ENCODE results near the gene PLEKHJ1. TPM values are rescaled to one million over a fixed set of nuclear protein-coding genes. Genes with fewer than 3 reads are reported as not detected.

PLEKHJ1 gene
- total and polyA plus RNA-seq, 9 of the 15 experiments (the other 6 are each of a cell fraction or from before 2014, with no cell fraction given), result 1.5 to 188 (median 63.9) TPM

GRCh38 chr19:2233601-2234280, 2.4 kb downstream of the PLEKHJ1 start:
- no TSS peak for BruUV-seq (replicated peaks)
- intact Hi-C loops (cut with micrococcal nuclease) (loop anchor here (1.0 kb wide), 1 partner anchor 77 kb away; no protein-coding TSS in a partner anchor), in situ Hi-C loops (cut with MboI) (loop anchor here (10.0 kb wide), 1 partner anchor 81 kb away; no protein-coding TSS in a partner anchor)
- Histone ChIP-seq H3K9me1 (ENCODE audit: control insufficient read depth, insufficient read depth, low read length) (no peaks in the 10 kb centered on the region), H3K27me3 (ENCODE audit: control insufficient read depth in 2 of 2, insufficient read depth in 2 of 2, low read length in 2 of 2) (no peaks in the 10 kb centered on the region), H3K9me3 (replicated peaks; ENCODE audit: control insufficient read depth, insufficient read depth, low read depth, low read length) (no peaks in the 10 kb centered on the region), H3K27ac (ENCODE audit: extremely low read depth, low read depth, low read length) (peak overlapping the region; percentile 19; the same call in 2 of the 3 replicates), H3K79me2 (ENCODE audit: control insufficient read depth, insufficient read depth, low read length) (peaks cover 60% of the 10 kb centered on the region), H3K36me3 (ENCODE audit: control insufficient read depth, insufficient read depth, low read length) (peaks cover 69% of the 10 kb centered on the region; the same call in 2 of the 3 replicates), H2AFZ (ENCODE audit: low read depth, low read length) (no peak overlapping the region), H3K4me3 (no peak overlapping the region), H4K20me1 (replicated peaks; ENCODE audit: control insufficient read depth, insufficient read depth, low read length) (peaks cover 25% of the 10 kb centered on the region), H3K9ac (ENCODE audit: insufficient read depth in 1 of 2, low read depth in 2 of 2, low read length in 2 of 2) (peak overlapping the region in 1 of 2 experiments; percentile 75; a peak in 2 of 4 replicates), H3K4me1 (replicated peaks in 1 of 2; ENCODE audit: control insufficient read depth in 2 of 2, insufficient read depth in 2 of 2, low read length in 2 of 2) (peaks cover 13 to 81% of the 10 kb centered on the region in 2 experiments; a peak in 4 of 5 replicates), H3K4me2 (ENCODE audit: insufficient read depth, low read length) (no peak overlapping the region)
- POLR2A ChIA-PET, result interaction anchor here (0.6 to 1.5 kb wide), 4 partner anchors 20 to 328 kb away, joined by 3 to 4 read pairs (median 4); partner anchors contain the start of gene AP3D1
- TF ChIP-seq RBM22 (IDR thresholded peaks at IDR 0.05; ENCODE audit: low read depth, low read length, poor library complexity, severe bottlenecking), result peak; percentile 63
- TF ChIP-seq POLR2G (IDR thresholded peaks at IDR 0.05; ENCODE audit: low read depth, low read length), result peak; percentile 77
- no peak for TF ChIP-seq GATAD2B (IDR thresholded peaks at IDR 0.05; ENCODE audit: borderline replicate concordance)
- CTCF ChIA-PET (ENCODE audit: low intra/inter-chr PET ratio), result no interaction called here
- DNase-seq (ENCODE audit: extremely low read depth in 1 of 4, low spot score in 3 of 4) (no peak), ATAC-seq (no peak), FAIRE-seq (no peak)
- 97% methylated on average over 15 of the region's 25 CpGs for WGBS (ENCODE audit: insufficient coverage, low coverage, missing lambda C conversion rate)

All from K562 (cell line).